Sigmoid colon (tissue), 7 donors: ENCODE measurements around the gene CASTOR2. TPM values are rescaled to one million over a fixed set of nuclear protein-coding genes. Genes with fewer than 3 reads are reported as not detected.

ENCODE experiments used
- DNase-seq: peaks from one replicate; pipeline ENCODE4 v3.0.0-alpha.2; 2019
- H3K27ac ChIP-seq, 4 donors: fragments of 200-600 bp; sonication (generic); one replicate each; pipeline ENCODE4 v1.5.1; 2016 to 2019; ENCODE audit warnings: mild to moderate bottlenecking in 1 of 4
- H3K27me3 ChIP-seq, 3 donors: fragments of 200-600 bp; sonication (generic); one replicate each; pipeline ENCODE4 v1.5.1; 2019; ENCODE audit warnings: mild to moderate bottlenecking in 1 of 3
- H3K36me3 ChIP-seq, 4 donors: fragments of 200-600 bp; sonication (generic); one replicate each; pipeline ENCODE4 v1.5.1; 2016 to 2019
- H3K4me1 ChIP-seq, 4 donors: fragments of 200-600 bp; sonication (generic); one replicate each; pipeline ENCODE4 v1.5.1; 2017 to 2019
- H3K4me3 ChIP-seq, 4 donors: fragments of 200-600 bp; sonication (generic); one replicate each; pipeline ENCODE4 v1.5.1; 2017 to 2019; ENCODE audit warnings: mild to moderate bottlenecking in 2 of 4, moderate library complexity in 1 of 4
- H3K9me3 ChIP-seq, 4 donors: fragments of 200-600 bp in 3 of 4; sonication (generic) in 3 of 4; one replicate each; pipeline versions ENCODE4 v1.5.1 to v1.6.1; 2013 to 2019
- CTCF ChIP-seq, 4 experiments: fragments of 450-650 bp in 3 of 4; fragments of 200-600 bp in 1 of 4; IDR thresholded peaks; one replicate each; pipeline ENCODE4 v1.5.1; 2016 to 2019; ENCODE audit warnings: antibody characterized with exemption in 4 of 4, mild to moderate bottlenecking in 3 of 4, moderate library complexity in 2 of 4
- EP300 ChIP-seq, 4 donors: sonication (generic); formaldehyde crosslinking; IDR thresholded peaks; one replicate each; pipeline ENCODE4 v1.6.1; 2017; ENCODE audit warnings: antibody characterized with exemption in 4 of 4
- POLR2A ChIP-seq, 2 donors: fragments of 450-650 bp; IDR thresholded peaks; one replicate each; pipeline ENCODE4 v1.6.1; 2016; ENCODE audit warnings: antibody characterized with exemption in 2 of 2, mild to moderate bottlenecking in 2 of 2, moderate library complexity in 2 of 2
- POLR2AphosphoS5 ChIP-seq, 4 donors: sonication (generic); formaldehyde crosslinking; IDR thresholded peaks; one replicate each; pipeline ENCODE4 v1.6.1; 2017; ENCODE audit warnings: antibody characterized with exemption in 4 of 4
- WGBS, 2 donors: extraction: QIAGEN DNeasy Blood & Tissue Kit; methylation state at CpG; one replicate each; pipeline ENCODE4 v1.1.7; 2013; 5-methylcytosine and 5-hydroxymethylcytosine counted together
- intact Hi-C: fragments of 100-400 bp; cut with DNase I; formaldehyde crosslinking; loops from one replicate; pipeline ENCODE4 v1.15.1; 2023
- polyA plus RNA-seq, 3 donors: library from polyadenylated mRNA; stranded (reverse); fragments of 200-250 nt; gene quantifications; one replicate each; pipeline ENCODE4 v1.2.3, GENCODE V29; 2013
- total RNA-seq, 4 donors: library from RNA; depleted of rRNA; stranded (reverse); fragments of >200 nt; gene quantifications; one replicate each; pipeline ENCODE4 v1.1.0, GENCODE V29; 2016
- donor health status: healthy with polysubstance abuse.
- donor health status: Bipolar disorder and iron deficiency.
- donor health status: healthy.

Gene CASTOR2
- total and polyA plus RNA-seq, 7 donors, result 1.7 to 23.3 (median 8.9) TPM

DNA sequence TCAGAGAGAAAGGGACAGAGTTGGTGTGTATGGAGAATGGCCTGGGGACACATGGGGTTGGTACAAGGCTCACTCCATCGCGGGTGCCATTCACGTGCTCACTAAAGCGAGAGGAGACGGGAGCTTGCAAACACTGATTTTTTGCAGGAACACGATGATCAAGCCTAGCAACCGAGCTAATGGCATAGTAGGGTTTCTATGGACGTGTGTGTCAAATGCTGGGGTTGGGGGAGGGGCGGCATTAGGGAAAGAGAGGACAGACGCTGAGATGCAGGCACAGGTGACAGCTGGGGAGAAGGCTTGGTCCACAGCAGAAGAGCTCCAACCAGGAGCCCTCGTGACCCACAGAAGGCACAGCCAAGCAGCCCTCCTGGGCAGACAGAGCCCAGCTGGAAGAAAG lies 75.2 kb downstream of the CASTOR2 start:
- WGBS, 2 donors, result 89 to 92% methylated on average over 11 of the region's 11 CpGs
- TF ChIP-seq EP300 (IDR thresholded peaks at IDR 0.05), result no peak
- no peaks in the 10 kb centered on the region for H3K27me3 ChIP-seq
- DNase-seq, result no peak
- no peak overlapping the region for H3K27ac ChIP-seq
- H3K9me3 ChIP-seq, result no peaks in the 10 kb centered on the region
- no peaks in the 10 kb centered on the region for H3K4me1 ChIP-seq
- intact Hi-C loops, result no loop called here
- H3K4me3 ChIP-seq, result no peak overlapping the region
- peaks cover 0 to 32% (median 13%) of the 10 kb centered on the region in 4 donors for H3K36me3 ChIP-seq

GRCh38 chr7:75040512-75040911 lies 76.0 kb downstream of the CASTOR2 start:
- Histone ChIP-seq H3K4me1 (no peaks in the 10 kb centered on the region), H3K27ac (no peak overlapping the region), H3K27me3 (no peaks in the 10 kb centered on the region), H3K9me3 (no peaks in the 10 kb centered on the region), H3K4me3 (no peak overlapping the region), H3K36me3 (peaks cover 0 to 40% (median 13%) of the 10 kb centered on the region in 4 donors)
- no peak for DNase-seq
- intact Hi-C loops, result no loop called here
- TF ChIP-seq POLR2AphosphoS5 (IDR thresholded peaks at IDR 0.05), result no peak
- TF ChIP-seq POLR2A (IDR thresholded peaks at IDR 0.05), result no peak
- no peak for TF ChIP-seq EP300 (IDR thresholded peaks at IDR 0.05)
- TF ChIP-seq CTCF (IDR thresholded peaks at IDR 0.05), result no peak
- 85 to 88% methylated on average over 10 of the region's 10 CpGs for WGBS, 2 donors

- Histone ChIP-seq H3K9me3 (no peaks in the 10 kb centered on the region), H3K27ac (peak overlapping the region in 2 of 4 donors; percentile 1 to 4), H3K27me3 (no peaks in the 10 kb centered on the region), H3K4me3 (no peak overlapping the region), H3K4me1 (peaks cover 0 to 13% (median 12%) of the 10 kb centered on the region in 4 donors), H3K36me3 (peaks cover 0 to 46% (median 13%) of the 10 kb centered on the region in 4 donors)
- WGBS, 2 donors, result 84 to 95% methylated on average over 19 of the region's 19 CpGs
- TF ChIP-seq EP300 (IDR thresholded peaks at IDR 0.05), result no peak
- no peak for TF ChIP-seq CTCF (IDR thresholded peaks at IDR 0.05)
- no peak for TF ChIP-seq POLR2AphosphoS5 (IDR thresholded peaks at IDR 0.05)
- no peak for TF ChIP-seq POLR2A (IDR thresholded peaks at IDR 0.05)
- intact Hi-C loops, result no loop called here
- no peak for DNase-seq
Observed at GRCh38 chr7:75042286-75042685, 77.8 kb downstream of the CASTOR2 start.

- no peaks in the 10 kb centered on the region for H3K9me3 ChIP-seq
- WGBS, 2 donors, result 97% methylated on average over 28 of the region's 28 CpGs
- no peak for DNase-seq
- TF ChIP-seq POLR2A (IDR thresholded peaks at IDR 0.05) (no peak), CTCF (IDR thresholded peaks at IDR 0.05) (no peak), EP300 (IDR thresholded peaks at IDR 0.05) (no peak), POLR2AphosphoS5 (IDR thresholded peaks at IDR 0.05) (no peak)
- intact Hi-C loops, result no loop called here
- no peak overlapping the region for H3K4me3 ChIP-seq
- H3K27ac ChIP-seq, result peak overlapping the region in 2 of 4 donors; percentile 1 to 4
- H3K27me3 ChIP-seq, result no peaks in the 10 kb centered on the region
- H3K4me1 ChIP-seq, result peaks cover 0 to 13% (median 12%) of the 10 kb centered on the region in 4 donors
- peaks cover 0 to 47% (median 13%) of the 10 kb centered on the region in 4 donors for H3K36me3 ChIP-seq
Observed at GRCh38 chr7:75042831-75043703, 78.6 kb downstream of the CASTOR2 start.

GRCh38 chr7:75045881-75046280 lies 81.4 kb downstream of the CASTOR2 start:
- WGBS, 2 donors, result 85 to 89% methylated on average over 14 of the region's 14 CpGs
- Histone ChIP-seq H3K4me3 (no peak overlapping the region), H3K27me3 (no peaks in the 10 kb centered on the region), H3K4me1 (peaks cover 0 to 13% (median 12%) of the 10 kb centered on the region in 4 donors), H3K27ac (peak overlapping the region; percentile 62 to 68 (median 66)), H3K9me3 (no peaks in the 10 kb centered on the region), H3K36me3 (peaks cover 10 to 75% (median 19%) of the 10 kb centered on the region in 4 donors)
- intact Hi-C loops, result no loop called here
- TF ChIP-seq EP300 (IDR thresholded peaks at IDR 0.05) (no peak), CTCF (IDR thresholded peaks at IDR 0.05) (no peak), POLR2AphosphoS5 (IDR thresholded peaks at IDR 0.05) (no peak), POLR2A (IDR thresholded peaks at IDR 0.05) (no peak)
- DNase-seq, result no peak
